ENCODE results near the gene MTMR1. TPM values are rescaled to one million over a fixed set of nuclear protein-coding genes. Genes with fewer than 3 reads are reported as not detected.

MTMR1 gene
- total and polyA plus RNA-seq, 9 of the 15 experiments (the other 6 are each of a cell fraction or from before 2014, with no cell fraction given): 0.96 to 35.4 (median 22.4) TPM

GRCh38 chrX:150719621-150720020 is 26.4 kb downstream of the MTMR1 start:
- DNase-seq (ENCODE audit: extremely low read depth in 1 of 4, low spot score in 3 of 4): no peak
- POLR2A ChIA-PET: interaction anchor here (0.6 kb wide), 1 partner anchor 324 kb away, joined by 3 read pairs; no protein-coding TSS in a partner anchor
- Histone ChIP-seq H3K27ac (ENCODE audit: extremely low read depth, low read depth, low read length) (no peak overlapping the region), H3K4me2 (ENCODE audit: insufficient read depth, low read length) (no peak overlapping the region), H3K9me1 (ENCODE audit: control insufficient read depth, insufficient read depth, low read length) (no peaks in the 10 kb centered on the region), H3K36me3 (ENCODE audit: control insufficient read depth, insufficient read depth, low read length) (0 out of 3 replicates have a peak, but pooled peaks cover 3% of the 10 kb centered on the region), H4K20me1 (replicated peaks; ENCODE audit: control insufficient read depth, insufficient read depth, low read length) (no peaks in the 10 kb centered on the region), H3K27me3 (ENCODE audit: control insufficient read depth in 2 of 2, insufficient read depth in 2 of 2, low read length in 2 of 2) (no peaks in the 10 kb centered on the region), H3K4me3 (no peak overlapping the region), H3K9ac (ENCODE audit: insufficient read depth in 1 of 2, low read depth in 2 of 2, low read length in 2 of 2) (no peak overlapping the region), H3K9me3 (replicated peaks; ENCODE audit: control insufficient read depth, insufficient read depth, low read depth, low read length) (no peaks in the 10 kb centered on the region), H2AFZ (ENCODE audit: low read depth, low read length) (no peak overlapping the region), H3K79me2 (ENCODE audit: control insufficient read depth, insufficient read depth, low read length) (no peaks in the 10 kb centered on the region; the same call in 2 of the 3 replicates), H3K4me1 (replicated peaks in 1 of 2; ENCODE audit: control insufficient read depth in 2 of 2, insufficient read depth in 2 of 2, low read length in 2 of 2) (no peaks in the 10 kb centered on the region)
- 71% methylated on average over 3 of the region's 4 CpGs for WGBS (ENCODE audit: insufficient coverage, low coverage, missing lambda C conversion rate)
- in situ Hi-C loops (cut with MboI): loop anchor here (25.0 kb wide), 1 partner anchor 757 kb away; no protein-coding TSS in a partner anchor
- no peak for FAIRE-seq
- ATAC-seq: no peak
- TF ChIP-seq NR2C2 (CRISPR knock-in tag; IDR thresholded peaks at IDR 0.05) (no peak), NR2C2 (tag; IDR thresholded peaks at IDR 0.05) (no peak), E2F6 (IDR thresholded peaks at IDR 0.05; ENCODE audit: borderline replicate concordance in 1 of 2, extremely low read depth in 1 of 2, insufficient read depth in 1 of 2, insufficient read length in 1 of 2, low read depth in 1 of 2, low read length in 1 of 2, poor library complexity in 1 of 2, severe bottlenecking in 1 of 2) (no peak), BDP1 (IDR thresholded peaks at IDR 0.05; ENCODE audit: insufficient read depth, insufficient read length) (no peak), XRCC4 (IDR thresholded peaks at IDR 0.05; ENCODE audit: extremely low read depth, insufficient read depth, insufficient read length) (no peak), TFAM (CRISPR knock-in tag; conservative IDR thresholded peaks at IDR 0.05) (no peak), ZBTB7A (IDR thresholded peaks at IDR 0.05; ENCODE audit: borderline replicate concordance, control insufficient read depth, low read depth, low read length) (no peak), SMAD1 (IDR thresholded peaks at IDR 0.05; ENCODE audit: low read depth, low read length, partially characterized antibody) (no peak), GTF2A2 (tag; IDR thresholded peaks at IDR 0.05) (no peak), HMGN3 (IDR thresholded peaks at IDR 0.05; ENCODE audit: borderline replicate concordance, extremely low read depth, insufficient read length, low read depth, low read length) (no peak), FOXK1 (CRISPR knock-in tag; IDR thresholded peaks at IDR 0.05; ENCODE audit: borderline replicate concordance) (no peak), KAT2B (IDR thresholded peaks at IDR 0.05; ENCODE audit: low read depth, low read length) (no peak), ZNF766 (CRISPR knock-in tag; conservative IDR thresholded peaks at IDR 0.05) (no peak), E2F5 (CRISPR knock-in tag; IDR thresholded peaks at IDR 0.05) (no peak), MXI1 (IDR thresholded peaks at IDR 0.05; ENCODE audit: low read depth, low read length) (no peak)
- BruUV-seq (replicated peaks): no TSS peak
- intact Hi-C loops (cut with micrococcal nuclease): loop anchor here (10.0 kb wide), 1 partner anchor 125 kb away; no protein-coding TSS in a partner anchor
- CTCF ChIA-PET (ENCODE audit: low intra/inter-chr PET ratio): no interaction called here
